KOPT-K1 (cell line): Measurements from ENCODE around the gene AKAP9.
"Not testable (repeated sequence)": the region's sequence is repeated elsewhere in the genome, so short reads cannot be mapped to it uniquely, and the experiment has no call there.

Experiments
- H3K27ac ChIP-seq: fragments of 200-600 bp; sonication (generic); 2 replicates; pipeline ENCODE4 v1.5.1; 2016; ENCODE audit warnings: antibody characterized with exemption, mild to moderate bottlenecking, low read depth, low read length; ENCODE audit not compliant: poor library complexity, severe bottlenecking
- H3K36me3 ChIP-seq: fragments of 200-600 bp; sonication (generic); 2 replicates; pipeline ENCODE4 v1.5.1; 2017; ENCODE audit warnings: antibody characterized with exemption, mild to moderate bottlenecking, low read length, moderate library complexity; ENCODE audit not compliant: insufficient read depth
- H3K9me3 ChIP-seq: fragments of 200-600 bp; sonication (generic); 2 replicates; pipeline ENCODE4 v1.5.1; 2017; ENCODE audit warnings: antibody characterized with exemption, low read length, mild to moderate bottlenecking; ENCODE audit not compliant: insufficient read depth, poor library complexity, severe bottlenecking

Gene AKAP9

DNA sequence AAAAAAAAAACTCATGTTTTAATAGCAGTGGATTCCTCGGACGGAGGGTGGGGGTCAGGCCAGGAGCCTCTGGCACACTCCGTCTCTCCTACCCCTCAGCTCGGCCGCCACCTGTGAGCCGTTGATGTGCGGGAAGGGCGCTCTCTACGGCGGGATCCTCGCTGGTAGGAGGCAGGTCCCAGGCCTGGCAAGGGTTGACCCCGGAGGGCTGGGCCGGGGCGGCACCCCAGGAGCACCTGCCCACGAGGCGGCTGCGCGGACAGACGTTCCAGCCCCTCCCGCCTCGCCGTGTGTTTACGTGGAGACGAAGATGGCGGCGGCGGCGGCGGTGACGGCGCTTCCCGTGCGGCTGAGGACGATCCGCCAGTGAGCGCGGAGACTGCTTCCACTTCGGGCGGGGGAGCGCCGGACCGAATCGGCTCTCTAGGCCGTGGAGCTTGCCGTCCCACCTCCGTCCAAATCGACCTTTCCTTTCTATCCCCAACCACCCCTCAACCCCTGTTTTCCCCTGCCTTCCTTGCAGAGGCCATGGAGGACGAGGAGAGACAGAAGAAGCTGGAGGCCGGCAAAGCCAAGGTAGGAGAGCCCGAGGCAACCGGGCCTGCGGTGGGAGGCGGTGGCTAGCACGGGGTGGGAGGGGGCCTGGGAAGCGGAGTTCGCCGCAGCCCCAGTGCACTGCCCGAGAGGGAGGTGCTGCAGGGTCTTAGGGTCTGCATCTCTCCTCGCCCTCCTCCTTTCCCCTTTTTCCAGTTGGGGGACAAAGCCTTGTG, at the start of gene AKAP9:
Gene AKAP9, plus strand, starts transcription at position 291 of the 770 bp plus-strand sequence. Its CDS starts 238 bp downstream, at position 529.
- H3K36me3 ChIP-seq: no peaks in the 10 kb centered on the region
- H3K27ac ChIP-seq: peak within 1 kb of the TSS; percentile 86
- H3K9me3 ChIP-seq: no peaks in the 10 kb centered on the region

DNA sequence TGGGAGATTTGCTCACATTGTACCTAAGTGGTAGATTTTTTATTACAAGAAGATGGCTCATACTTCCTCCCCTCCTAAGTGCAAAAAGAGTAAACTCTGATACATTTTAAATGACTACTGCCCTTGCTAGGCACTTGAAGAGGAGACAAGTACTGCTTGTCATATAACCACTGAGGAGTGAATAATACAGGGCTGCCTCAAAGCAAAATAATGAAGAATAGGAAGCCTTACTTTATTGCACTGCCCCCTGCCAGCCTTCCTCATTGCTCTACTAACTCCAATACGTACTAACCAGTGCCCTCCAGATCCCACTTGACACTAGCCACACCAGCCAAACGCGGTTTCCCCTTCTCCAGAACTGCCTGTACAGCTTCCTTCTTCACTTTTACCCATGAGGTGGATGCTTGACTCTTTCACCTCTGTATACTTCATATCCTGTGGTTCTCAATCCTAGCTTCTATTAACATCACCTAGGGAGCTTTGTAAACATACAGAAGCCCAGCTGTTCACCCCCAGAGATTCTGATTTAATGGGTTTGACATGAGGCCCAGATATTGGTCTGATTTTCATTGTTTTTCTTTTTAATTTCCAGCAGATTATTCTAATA, 48.5 kb upstream of the AKAP9 start:
- Histone ChIP-seq H3K36me3 (no peaks in the 10 kb centered on the region), H3K9me3 (peaks cover 24% of the 10 kb centered on the region), H3K27ac (no peak overlapping the region)

DNA sequence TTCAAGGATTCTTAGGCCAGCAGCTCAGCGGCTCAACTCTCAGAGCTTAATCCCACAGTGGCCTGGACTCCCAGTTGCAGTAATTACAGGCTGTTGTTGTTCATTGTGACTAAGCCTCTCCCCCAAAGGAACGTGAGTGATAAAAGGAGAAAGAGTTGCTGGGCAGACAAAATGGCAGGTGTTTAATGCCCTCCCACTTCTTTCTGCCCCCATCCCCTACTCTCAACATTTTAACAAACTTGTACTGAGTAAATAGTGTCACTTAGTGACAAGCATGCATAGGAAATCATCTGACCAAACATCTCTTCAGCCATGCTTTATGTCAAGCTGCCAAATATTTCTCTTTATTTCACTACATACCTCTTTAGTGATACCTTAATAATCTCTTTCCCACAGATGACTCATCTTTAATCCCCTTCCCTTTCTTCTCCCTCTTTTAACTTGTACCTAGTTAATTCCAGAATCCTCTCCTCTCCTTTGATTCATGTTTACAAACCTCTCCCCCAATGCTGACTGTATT, 47.8 kb upstream of the AKAP9 start:
- Histone ChIP-seq H3K9me3 (peaks cover 17% of the 10 kb centered on the region), H3K27ac (no peak overlapping the region), H3K36me3 (no peaks in the 10 kb centered on the region)

DNA sequence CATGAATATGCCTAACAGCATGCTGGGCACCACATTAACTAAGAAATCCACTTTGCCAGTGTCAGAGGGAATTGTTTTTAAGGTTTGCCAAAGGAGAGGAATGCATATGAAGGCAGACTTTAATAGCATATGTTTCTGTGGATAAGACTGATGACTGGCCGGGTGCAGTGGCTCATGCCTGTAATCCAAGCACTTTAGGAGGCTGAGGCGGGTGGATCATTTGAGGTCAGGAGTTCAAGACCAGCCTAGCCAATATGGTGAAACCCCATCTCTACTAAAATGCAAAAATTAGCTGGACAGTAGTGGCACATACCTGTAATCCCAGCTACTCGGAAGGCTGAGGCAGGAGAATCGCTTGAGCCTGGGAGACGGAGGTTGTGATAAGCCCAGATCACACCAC, 47.0 kb upstream of the AKAP9 start:
- not testable (repeated sequence) for H3K27ac ChIP-seq, H3K9me3 ChIP-seq, H3K36me3 ChIP-seq

DNA sequence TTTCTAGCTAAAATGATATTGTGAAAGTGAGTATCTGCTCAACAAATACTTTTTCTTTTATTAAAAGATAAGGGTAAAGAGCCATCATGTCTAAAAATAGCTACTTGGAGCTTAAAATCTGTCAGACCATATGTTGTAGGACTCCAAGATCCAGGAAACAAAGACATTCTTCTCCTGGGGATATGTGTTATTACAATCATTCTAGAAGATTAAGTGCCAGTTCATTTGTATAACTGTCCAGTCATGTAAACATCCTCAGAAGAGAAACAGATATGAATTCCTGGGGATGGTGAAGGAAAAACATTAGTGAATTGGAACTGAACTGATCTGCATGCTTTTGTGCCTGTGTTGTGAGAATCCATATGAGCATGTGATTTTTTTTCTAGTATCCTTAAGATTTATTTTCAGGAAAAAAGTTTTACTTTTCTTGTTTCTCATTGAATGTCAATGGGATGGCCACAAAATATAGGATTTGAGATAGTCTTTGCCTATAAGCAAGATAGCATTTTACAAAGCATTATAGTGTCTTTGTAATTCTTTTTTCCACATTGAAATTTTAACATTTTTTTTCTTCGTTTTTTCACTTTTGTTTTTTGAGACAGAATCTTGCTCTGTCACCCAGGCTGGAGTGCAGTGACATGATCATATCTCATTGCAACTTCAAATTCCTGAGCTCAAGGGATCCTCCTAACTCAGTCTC, 45.7 kb upstream of the AKAP9 start:
- H3K27ac ChIP-seq: no peak overlapping the region

DNA sequence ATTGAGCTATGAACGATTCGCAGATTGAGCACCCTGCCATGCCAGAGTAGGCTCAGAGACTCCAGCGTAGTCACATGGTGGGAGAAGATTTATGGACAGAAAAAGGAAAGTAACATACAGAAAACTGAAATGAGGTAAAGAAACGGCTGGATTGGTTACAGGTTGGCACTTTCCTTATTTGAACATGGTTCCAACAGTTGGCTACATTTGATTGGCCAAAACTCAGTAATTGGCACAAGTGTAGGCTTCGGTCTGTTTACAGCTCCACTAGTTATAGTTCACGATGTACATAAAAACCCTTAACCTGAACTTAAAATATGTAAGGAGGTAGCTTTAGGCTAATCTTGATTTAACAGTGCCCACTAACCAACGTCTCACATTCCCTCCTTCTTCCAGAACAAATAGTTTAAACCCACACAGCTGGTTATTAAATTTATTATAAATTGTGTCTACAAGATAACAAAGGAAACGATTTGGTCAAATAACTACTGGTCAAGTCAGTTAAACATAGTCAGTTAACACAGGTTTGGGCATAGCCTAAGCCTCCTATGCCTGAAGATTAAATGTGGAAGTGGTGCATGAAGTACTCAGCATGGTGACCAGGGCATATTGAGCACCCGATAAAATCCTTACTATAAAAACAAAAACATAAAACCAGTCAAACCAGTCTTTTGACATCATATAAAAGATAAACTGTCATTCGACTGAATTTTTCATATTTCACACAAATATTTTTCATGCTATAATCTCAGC, 42.2 kb upstream of the AKAP9 start:
- Histone ChIP-seq H3K9me3 (no peaks in the 10 kb centered on the region), H3K36me3 (no peaks in the 10 kb centered on the region), H3K27ac (no peak overlapping the region)

More for the DNA sequence above, 45.7 kb upstream of the AKAP9 start:
- Histone ChIP-seq H3K9me3 (peaks cover under 1% of the 10 kb centered on the region), H3K36me3 (no peaks in the 10 kb centered on the region)

DNA sequence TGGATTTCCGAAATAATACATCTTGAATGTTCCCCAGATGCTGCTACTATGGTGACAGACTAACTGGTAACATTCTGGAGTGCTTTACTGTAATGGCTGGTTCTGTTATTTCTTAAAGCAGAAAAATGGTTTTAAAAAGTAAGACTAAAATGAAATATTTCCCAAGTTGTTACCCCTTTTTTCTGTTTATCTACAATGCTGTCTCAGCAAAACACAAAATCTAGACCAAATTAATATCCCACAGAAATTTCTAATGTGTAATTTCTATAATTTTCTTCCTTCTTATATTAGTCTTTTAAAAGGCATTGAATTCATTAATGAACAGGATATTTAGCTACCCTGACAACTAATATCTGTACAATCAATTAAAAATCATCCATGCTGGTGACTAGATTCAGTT, 41.1 kb upstream of the AKAP9 start:
- no peaks in the 10 kb centered on the region for H3K9me3 ChIP-seq
- no peaks in the 10 kb centered on the region for H3K36me3 ChIP-seq
- H3K27ac ChIP-seq: no peak overlapping the region

DNA sequence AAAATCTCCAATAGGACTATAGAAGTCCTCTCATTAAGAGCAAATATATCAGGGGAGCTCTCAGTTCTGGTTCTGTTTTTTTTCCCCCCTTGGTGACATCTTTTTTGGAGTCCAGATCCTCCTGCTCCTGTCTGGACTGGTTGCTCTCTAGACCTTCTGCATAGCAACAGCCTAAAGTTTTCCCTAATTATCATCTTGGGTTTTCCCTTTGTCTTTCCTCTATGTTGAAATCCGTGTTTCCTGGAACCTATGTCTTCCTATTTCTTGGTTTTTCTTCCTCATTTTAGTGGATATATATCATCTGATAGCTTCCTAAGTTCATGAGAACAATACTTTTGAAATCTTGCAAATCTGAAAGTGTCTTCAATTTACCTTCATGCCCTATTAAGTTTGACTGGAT, 30.5 kb upstream of the AKAP9 start:
- no peaks in the 10 kb centered on the region for H3K9me3 ChIP-seq
- no peaks in the 10 kb centered on the region for H3K36me3 ChIP-seq
- H3K27ac ChIP-seq: no peak overlapping the region

DNA sequence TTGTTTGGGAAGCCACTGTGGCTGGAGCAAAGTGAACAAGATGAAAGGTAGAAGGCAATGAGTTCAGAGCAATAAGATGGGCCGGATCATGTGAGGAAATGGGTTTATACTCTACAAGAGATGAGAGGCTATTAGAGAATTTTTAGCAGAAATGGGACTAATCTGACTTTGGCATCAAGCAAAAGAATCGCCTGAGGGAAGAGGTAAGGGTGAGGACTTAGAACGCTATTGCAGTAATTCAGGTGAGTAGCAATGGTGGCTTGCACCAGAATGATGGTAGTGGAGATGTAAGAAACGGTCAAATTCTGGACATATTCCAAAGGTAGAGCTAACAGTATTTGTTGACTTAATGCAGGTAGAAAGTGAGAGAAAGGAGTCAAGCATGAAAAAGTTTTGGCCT, 29.5 kb upstream of the AKAP9 start:
- Histone ChIP-seq H3K9me3 (no peaks in the 10 kb centered on the region), H3K27ac (no peak overlapping the region), H3K36me3 (no peaks in the 10 kb centered on the region)

DNA sequence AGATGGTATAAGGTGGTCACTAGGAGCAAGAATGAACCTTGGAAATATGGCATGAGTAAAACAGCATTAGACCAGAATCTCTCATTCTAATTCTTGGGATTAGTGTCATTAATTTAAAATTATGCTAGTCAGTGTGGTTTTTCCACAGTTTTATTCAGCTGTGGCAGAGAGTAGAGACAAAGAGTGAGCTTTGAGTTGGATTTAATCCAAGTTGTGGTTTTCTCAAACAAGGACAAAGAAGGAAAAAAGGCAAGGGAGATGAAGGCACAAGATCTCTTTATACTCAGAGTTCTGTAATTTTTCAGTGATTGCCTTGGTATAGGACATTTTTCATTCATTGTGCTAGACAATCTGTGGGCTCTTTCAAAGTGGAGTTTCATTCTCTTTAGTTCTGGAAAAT, 28.2 kb upstream of the AKAP9 start:
- Histone ChIP-seq H3K9me3 (no peaks in the 10 kb centered on the region), H3K36me3 (no peaks in the 10 kb centered on the region), H3K27ac (no peak overlapping the region)

DNA sequence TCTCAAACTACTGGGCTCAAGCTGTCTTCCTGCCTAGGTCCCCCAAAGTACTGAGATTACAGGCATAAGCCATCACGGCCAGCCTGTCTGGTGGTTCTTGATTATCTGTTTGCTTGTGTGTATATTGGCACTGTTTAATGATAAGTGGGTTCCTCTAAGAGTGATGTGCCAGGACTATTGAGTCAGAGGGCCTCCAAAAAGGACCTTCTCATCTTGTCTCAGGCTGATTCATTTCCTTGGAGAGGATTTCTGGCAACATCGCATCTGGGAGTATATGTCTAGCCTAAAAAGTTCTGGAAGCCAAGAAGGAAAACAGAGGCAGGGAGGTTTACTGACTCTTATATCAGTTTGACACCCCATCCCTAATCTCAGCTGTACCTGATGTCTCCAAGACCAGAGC, 27.1 kb upstream of the AKAP9 start:
- no peaks in the 10 kb centered on the region for H3K9me3 ChIP-seq
- no peak overlapping the region for H3K27ac ChIP-seq
- H3K36me3 ChIP-seq: no peaks in the 10 kb centered on the region

DNA sequence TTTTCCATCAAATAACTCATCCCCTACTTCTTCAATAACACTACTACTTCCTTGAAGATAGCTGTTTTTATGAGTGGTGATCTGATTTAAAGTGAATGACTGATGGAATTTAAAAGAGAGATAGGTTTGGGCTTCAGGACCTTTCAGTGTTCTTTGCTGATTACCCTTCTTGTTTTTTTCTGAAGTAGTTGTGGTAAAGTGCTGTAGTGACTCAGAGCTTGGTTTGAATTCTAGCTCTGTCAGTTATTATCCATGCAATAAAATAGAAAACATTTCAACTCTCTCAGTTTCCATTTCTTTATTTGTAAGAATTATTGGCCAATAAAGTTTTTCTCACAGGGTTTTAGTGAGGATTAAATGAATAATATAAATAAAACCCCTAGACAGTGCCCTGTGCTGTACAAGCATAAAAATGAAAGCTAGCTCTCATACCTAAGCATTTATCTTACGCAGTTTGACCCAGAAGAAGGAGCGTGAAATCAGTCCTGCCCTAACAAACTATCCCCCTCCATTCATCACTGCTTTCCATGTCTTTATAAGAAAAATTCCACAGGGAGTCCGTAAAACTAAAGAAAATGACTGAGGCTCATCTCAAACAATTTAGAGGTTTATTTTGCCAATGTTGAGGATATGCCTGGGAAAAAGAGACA, 25.1 kb upstream of the AKAP9 start:
- no peak overlapping the region for H3K27ac ChIP-seq
- no peaks in the 10 kb centered on the region for H3K36me3 ChIP-seq
- no peaks in the 10 kb centered on the region for H3K9me3 ChIP-seq

DNA sequence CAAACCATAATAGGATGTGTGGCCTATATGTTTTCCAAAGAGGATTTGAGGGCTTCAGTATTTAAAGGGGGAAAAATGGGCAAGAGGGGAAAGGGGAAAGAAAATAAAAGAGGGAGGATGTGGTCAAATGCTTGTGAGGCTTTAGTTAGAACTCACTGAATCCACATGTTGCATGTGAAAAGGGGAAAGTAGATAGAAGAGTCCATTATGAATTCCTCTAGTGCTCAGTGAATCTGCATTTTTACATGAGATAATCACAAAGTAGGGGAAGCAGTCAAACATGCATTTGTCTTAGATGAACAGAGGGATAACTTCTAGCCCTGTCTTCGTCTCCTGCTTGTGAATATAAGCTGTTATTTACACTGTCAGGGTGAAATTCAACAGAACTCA, 24.6 kb upstream of the AKAP9 start:
- H3K36me3 ChIP-seq: no peaks in the 10 kb centered on the region
- H3K27ac ChIP-seq: no peak overlapping the region
- no peaks in the 10 kb centered on the region for H3K9me3 ChIP-seq

DNA sequence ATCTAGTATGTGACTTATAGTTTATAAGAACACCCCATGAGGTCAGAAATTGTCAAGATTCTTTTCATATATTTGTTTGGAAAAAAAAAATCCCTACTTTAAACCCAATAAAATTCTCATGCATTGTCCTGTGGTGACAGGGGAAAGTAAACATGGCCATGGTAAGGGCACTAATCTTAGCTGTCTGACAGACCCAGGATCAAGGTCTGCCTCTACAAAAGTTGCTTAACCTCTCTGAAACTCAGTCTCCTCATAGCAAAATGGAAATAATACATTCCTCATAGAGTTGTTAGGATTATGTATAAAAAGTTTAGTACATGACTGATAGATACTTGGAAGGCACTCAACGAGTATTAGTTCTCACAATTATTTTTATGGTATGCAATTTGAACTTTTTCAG, 22.3 kb upstream of the AKAP9 start:
- H3K9me3 ChIP-seq: no peaks in the 10 kb centered on the region
- H3K27ac ChIP-seq: no peak overlapping the region
- no peaks in the 10 kb centered on the region for H3K36me3 ChIP-seq
